ENCODE results near the gene TTC32. TPM values are rescaled to one million over a fixed set of nuclear protein-coding genes. Genes with fewer than 3 reads are reported as not detected.

The TTC32 gene
- total and polyA plus RNA-seq, 2 donors (not counting 3 experiments of a cell fraction or from before 2014, with no cell fraction given): 8.8 to 9.4 TPM

- BruUV-seq (replicated peaks): no TSS peak
- CTCF ChIA-PET: interaction anchor here (1.2 kb wide), 1 partner anchor 9 kb away, joined by 5 read pairs; no protein-coding TSS in a partner anchor
These were observed 4.0 kb downstream of the TTC32 start for GRCh38 chr2:19897623-19898245.

More at GRCh38 chr2:19897623-19898245, 4.0 kb downstream of the TTC32 start:
- no peak overlapping the region for H3K27ac ChIP-seq (ENCODE audit: insufficient read depth, low read depth, low read length)
- peaks cover 42% of the 10 kb centered on the region for H3K79me2 ChIP-seq (ENCODE audit: control insufficient read depth, insufficient read depth, low read length)
- H3K9me1 ChIP-seq (replicated peaks; ENCODE audit: control insufficient read depth, extremely low read depth, insufficient read depth, low read length): no peaks in the 10 kb centered on the region
- no peaks in the 10 kb centered on the region for H3K36me3 ChIP-seq (ENCODE audit: control insufficient read depth in 2 of 2, extremely low read depth in 1 of 2, insufficient read depth in 2 of 2, low read length in 2 of 2)
- no peak overlapping the region for H3K4me3 ChIP-seq (replicated peaks in 1 of 3; ENCODE audit: insufficient read depth in 1 of 3, low read depth in 1 of 3, low read length in 3 of 3)
- no peak for FAIRE-seq
- H2AFZ ChIP-seq (ENCODE audit: low read depth, low read length): no peak overlapping the region
- peaks cover 22% of the 10 kb centered on the region for H3K4me1 ChIP-seq (ENCODE audit: control insufficient read depth, extremely low read depth, insufficient read depth, low read length)
- H3K9ac ChIP-seq (replicated peaks; ENCODE audit: extremely low read depth, insufficient read depth, low read length): no peak overlapping the region
- POLR2A ChIA-PET: no interaction called here
- H3K4me2 ChIP-seq (ENCODE audit: insufficient read depth, low read length): peak overlapping the region; percentile 12
- intact Hi-C loops (cut with micrococcal nuclease) (no loop called here), dilution Hi-C loops (cut with MboI; ENCODE audit: extremely low pct_ligation_motif_present, low sequenced_read_pairs) (no loop called here)
- no peak for TF ChIP-seq MAX (IDR thresholded peaks at IDR 0.05; ENCODE audit: insufficient read depth, insufficient read length)
- TF ChIP-seq CTCF (IDR thresholded peaks at IDR 0.05; ENCODE audit: extremely low read depth in 1 of 2, insufficient read depth in 1 of 2, low read depth in 1 of 2, low read length in 2 of 2): no peak
- TF ChIP-seq POLR2A (IDR thresholded peaks at IDR 0.05; ENCODE audit: low read depth, low read length): no peak
- TF ChIP-seq MYC (IDR thresholded peaks at IDR 0.05; ENCODE audit: low read depth, low read length): no peak
- TF ChIP-seq EZH2 (IDR thresholded peaks at IDR 0.05; ENCODE audit: borderline replicate concordance, low read depth, low read length, severe bottlenecking): no peak
- no peak for TF ChIP-seq FOS (IDR thresholded peaks at IDR 0.05; ENCODE audit: borderline replicate concordance, insufficient read depth, low read length)
- no peak for TF ChIP-seq JUN (IDR thresholded peaks at IDR 0.05; ENCODE audit: borderline replicate concordance, insufficient read depth, insufficient read length, low read depth)
- no peak for TF ChIP-seq GATA2 (IDR thresholded peaks at IDR 0.05; ENCODE audit: insufficient read depth, insufficient read length, low read depth, low read length)
- TF ChIP-seq POLR2AphosphoS5 (IDR thresholded peaks at IDR 0.05; ENCODE audit: insufficient read depth, low read depth, low read length): no peak
- DNase-seq (ENCODE audit: low read depth, low spot score): no peak
- no peaks in the 10 kb centered on the region for H3K27me3 ChIP-seq (ENCODE audit: control insufficient read depth in 2 of 2, insufficient read depth in 2 of 2, low read length in 2 of 2)
- no peaks in the 10 kb centered on the region for H3K9me3 ChIP-seq (replicated peaks; ENCODE audit: control insufficient read depth, insufficient read depth, low read length)
- H4K20me1 ChIP-seq (replicated peaks; ENCODE audit: control insufficient read depth, extremely low read depth, insufficient read depth, low read length): no peaks in the 10 kb centered on the region

Data from endothelial cell of umbilical vein (primary cell).